Right lobe of liver (tissue), 4 donors: ENCODE measurements around the gene VWA8.

ENCODE experiments used
- CTCF ChIP-seq, 4 donors: fragments of 200-600 bp in 3 of 4; fragments of 450-650 bp in 1 of 4; IDR thresholded peaks; one replicate each; pipeline versions ENCODE4 v1.5.1 to v1.8.0; 2016 to 2022; ENCODE audit warnings: antibody characterized with exemption in 4 of 4, mild to moderate bottlenecking in 2 of 4
- POLR2A ChIP-seq: fragments of 450-650 bp; IDR thresholded peaks from one replicate; pipeline ENCODE4 v1.6.1; 2017; ENCODE audit warnings: antibody characterized with exemption, mild to moderate bottlenecking
- donor health status: DM: no; HTN: no; CAD: no.
- donor health status: DM: no; HTN: no; CAD: no.
- donor health status: DM: no; HTN: yes; CAD: no.

- TF ChIP-seq CTCF (IDR thresholded peaks at IDR 0.05) (no peak), POLR2A (no peak)
Observed at GRCh38 chr13:41706152-41706551, 254.8 kb downstream of the VWA8 start.
